HG03135 (cell line): Measurements from ENCODE around the gene BMP6.

Experiments used
- ATAC-seq: cut with Tn5 transposase; IDR thresholded peaks from one replicate; pipeline ENCODE4 v1.9.1; 2021; ENCODE audit warnings: mild to moderate bottlenecking, moderate library complexity; ENCODE audit not compliant: unreplicated experiment

The BMP6 gene

GRCh38 chr6:7901056-7901455 lies 175.2 kb downstream of the BMP6 start:
- no peak for ATAC-seq

- no peak for ATAC-seq
These were observed 175.9 kb downstream of the BMP6 start for GRCh38 chr6:7901780-7902179.

GRCh38 chr6:7902221-7902620 lies 176.3 kb downstream of the BMP6 start:
- ATAC-seq, result no peak

- no peak for ATAC-seq
These were observed 177.0 kb downstream of the BMP6 start for GRCh38 chr6:7902867-7903266.

- no peak for ATAC-seq
These were observed 177.8 kb downstream of the BMP6 start for GRCh38 chr6:7903673-7904072.

- no peak for ATAC-seq
These were observed 178.9 kb downstream of the BMP6 start for GRCh38 chr6:7904654-7905319.

- no peak for ATAC-seq
These were observed 179.5 kb downstream of the BMP6 start for GRCh38 chr6:7905416-7905815.

GRCh38 chr6:7906741-7907140 lies 180.8 kb downstream of the BMP6 start:
- no peak for ATAC-seq

- no peak for ATAC-seq
These were observed 181.3 kb downstream of the BMP6 start for GRCh38 chr6:7907159-7907558.

- peak; percentile 29 for ATAC-seq
These were observed 183.7 kb downstream of the BMP6 start for GRCh38 chr6:7909323-7910276.

GRCh38 chr6:7910298-7910653 lies 184.4 kb downstream of the BMP6 start:
- ATAC-seq, result peak; percentile 6

- ATAC-seq, result peak; percentile 51
These were observed 184.9 kb downstream of the BMP6 start, which contains the start of gene TXNDC5 for GRCh38 chr6:7910654-7911344. TSS of gene TXNDC5 (minus strand) at chr6:7910788. CDS start at chr6:7910776, 12 bp downstream.

GRCh38 chr6:7911345-7911725 lies 185.4 kb downstream of the BMP6 start:
- ATAC-seq, result no peak

- ATAC-seq, result no peak
These were observed 186.1 kb downstream of the BMP6 start for GRCh38 chr6:7912024-7912423.

- no peak for ATAC-seq
These were observed 187.0 kb downstream of the BMP6 start for GRCh38 chr6:7912736-7913517.

- no peak for ATAC-seq
These were observed 188.4 kb downstream of the BMP6 start for GRCh38 chr6:7914311-7914710.

- no peak for ATAC-seq
These were observed 189.3 kb downstream of the BMP6 start for GRCh38 chr6:7914991-7915789.

GRCh38 chr6:7916959-7917358 lies 191.1 kb downstream of the BMP6 start:
- peak; percentile 94 for ATAC-seq

GRCh38 chr6:7917729-7918128 lies 191.8 kb downstream of the BMP6 start:
- no peak for ATAC-seq

GRCh38 chr6:7918403-7918802 lies 192.5 kb downstream of the BMP6 start:
- no peak for ATAC-seq
